ENCODE measurements around the gene CCDC61.

The CCDC61 gene, protein sequence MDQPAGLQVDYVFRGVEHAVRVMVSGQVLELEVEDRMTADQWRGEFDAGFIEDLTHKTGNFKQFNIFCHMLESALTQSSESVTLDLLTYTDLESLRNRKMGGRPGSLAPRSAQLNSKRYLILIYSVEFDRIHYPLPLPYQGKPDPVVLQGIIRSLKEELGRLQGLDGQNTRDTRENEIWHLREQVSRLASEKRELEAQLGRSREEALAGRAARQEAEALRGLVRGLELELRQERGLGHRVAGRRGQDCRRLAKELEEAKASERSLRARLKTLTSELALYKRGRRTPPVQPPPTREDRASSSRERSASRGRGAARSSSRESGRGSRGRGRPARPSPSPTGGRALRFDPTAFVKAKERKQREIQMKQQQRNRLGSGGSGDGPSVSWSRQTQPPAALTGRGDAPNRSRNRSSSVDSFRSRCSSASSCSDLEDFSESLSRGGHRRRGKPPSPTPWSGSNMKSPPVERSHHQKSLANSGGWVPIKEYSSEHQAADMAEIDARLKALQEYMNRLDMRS

DNA sequence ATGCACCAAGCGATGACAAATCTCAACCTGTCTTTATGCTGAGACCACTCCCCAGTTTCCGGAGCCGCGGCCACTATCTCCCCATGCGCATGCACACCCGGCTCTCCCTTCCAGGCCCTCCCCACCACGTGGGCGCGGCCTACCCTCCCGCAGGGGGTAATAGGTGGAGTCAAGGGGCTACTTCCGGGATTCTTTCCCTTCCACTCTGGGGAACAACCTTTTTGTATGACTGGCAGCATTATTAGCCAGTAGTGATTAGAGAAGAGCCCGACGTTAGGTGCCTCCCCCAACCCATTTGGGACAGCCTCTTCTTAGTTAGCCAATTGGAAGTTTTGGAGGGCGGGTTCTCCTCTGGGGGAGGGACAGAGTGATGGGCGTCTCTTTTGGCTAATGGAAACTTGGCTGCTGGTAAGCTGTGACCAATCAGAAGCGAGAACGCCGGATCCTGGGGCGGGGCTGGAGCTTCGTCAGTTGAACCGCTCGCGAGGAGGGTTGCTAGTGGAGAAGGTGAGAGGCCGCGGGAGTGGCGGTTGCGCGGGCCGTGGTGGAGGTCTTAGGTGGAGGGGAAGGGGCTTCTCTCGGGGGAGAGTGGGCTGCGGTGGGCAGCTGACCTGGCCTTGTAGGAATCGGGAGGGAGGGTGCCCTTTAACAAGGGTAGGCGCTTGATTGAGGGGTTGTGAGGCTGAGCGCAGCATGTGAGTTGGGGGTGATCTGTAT is at the start of gene CCDC61:
TSS of gene CCDC61 (plus strand) at position 470 of the 717 bp plus-strand sequence. CDS start 7,552 bp downstream, outside the sequence.
- DNase-seq = peak; percentile 96

DNA sequence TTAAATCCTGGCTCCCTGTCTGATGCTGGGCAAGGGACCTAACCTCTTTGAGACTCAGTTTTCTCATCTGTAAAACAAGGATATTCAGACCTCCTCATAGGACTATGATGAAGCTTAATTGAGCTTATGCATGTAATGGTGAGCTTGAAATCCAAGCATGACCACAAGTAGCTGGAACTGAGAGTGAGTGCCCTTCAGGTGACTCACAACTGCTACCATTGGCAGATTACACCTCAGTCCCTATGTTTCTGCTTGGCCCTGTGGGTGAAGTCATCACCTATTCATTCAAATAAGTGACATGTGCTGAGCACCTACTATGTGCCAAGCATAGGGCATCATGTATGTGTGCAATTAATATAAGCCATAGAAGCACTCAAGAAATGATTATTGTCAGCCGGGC is 47.3 kb upstream of the CCDC61 start:
- no peak for DNase-seq

DNA sequence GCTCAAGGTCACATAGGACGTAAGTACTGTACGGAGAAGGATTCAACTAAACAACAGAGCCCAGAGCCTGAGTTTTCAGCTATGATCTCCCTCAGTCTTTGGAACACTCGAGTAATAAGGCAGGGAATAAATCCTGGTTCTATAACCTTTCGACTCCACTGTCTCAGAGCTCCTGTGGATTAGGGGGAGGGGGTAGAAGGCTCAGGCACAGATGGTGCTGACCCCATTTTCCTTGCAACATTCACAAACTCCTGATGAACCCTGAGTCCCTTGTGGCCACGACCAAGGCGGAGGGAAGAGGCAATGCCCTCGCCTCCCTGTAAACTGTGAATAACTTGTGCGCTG is 43.0 kb upstream of the CCDC61 start:
- no peak for DNase-seq

DNA sequence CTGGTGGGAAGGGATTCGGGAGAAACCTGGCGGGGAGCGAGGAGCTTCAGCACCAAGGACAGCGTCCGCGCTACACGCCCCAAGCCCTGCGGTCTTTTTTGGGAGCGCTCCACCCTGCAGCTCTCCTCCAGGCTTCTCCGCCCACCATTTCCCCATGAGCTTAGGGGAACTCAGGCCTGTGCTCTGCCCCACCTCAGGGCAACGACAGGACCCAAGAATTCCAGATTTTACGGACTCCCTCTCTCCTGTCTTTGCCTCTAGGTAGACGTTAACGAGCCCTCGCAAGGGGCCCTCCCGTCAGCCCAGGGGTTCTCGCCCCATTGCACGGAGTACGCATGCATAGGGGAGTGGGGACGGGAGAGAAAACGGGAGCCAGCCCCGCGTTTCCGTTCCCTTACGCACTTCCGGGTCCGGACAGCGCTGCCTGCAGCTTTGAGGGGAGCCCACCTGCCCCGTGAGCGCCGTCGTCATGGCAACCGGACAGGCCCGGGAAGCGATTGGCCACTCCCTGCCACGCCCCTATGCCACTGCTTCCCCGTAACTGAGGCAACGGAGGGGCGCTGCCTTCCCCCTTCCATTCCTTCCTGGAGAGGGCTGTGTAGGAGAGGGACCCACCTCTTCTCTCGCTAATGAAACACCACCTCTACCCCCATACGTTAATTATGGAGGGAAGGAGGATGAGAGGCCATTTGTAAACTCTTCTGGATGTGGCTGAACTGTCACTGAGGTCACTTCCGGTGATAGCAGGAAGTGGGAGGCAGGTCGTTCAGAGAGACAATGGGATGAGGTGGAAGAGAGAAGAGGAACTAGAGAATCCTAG is 42.4 kb upstream of the CCDC61 start:
- no peak for DNase-seq

- DNase-seq = no peak
These were observed 41.6 kb upstream of the CCDC61 start for GRCh38 chr19:45953676-45954075.

GRCh38 chr19:45954156-45954555 is 41.1 kb upstream of the CCDC61 start:
- no peak for DNase-seq

DNA sequence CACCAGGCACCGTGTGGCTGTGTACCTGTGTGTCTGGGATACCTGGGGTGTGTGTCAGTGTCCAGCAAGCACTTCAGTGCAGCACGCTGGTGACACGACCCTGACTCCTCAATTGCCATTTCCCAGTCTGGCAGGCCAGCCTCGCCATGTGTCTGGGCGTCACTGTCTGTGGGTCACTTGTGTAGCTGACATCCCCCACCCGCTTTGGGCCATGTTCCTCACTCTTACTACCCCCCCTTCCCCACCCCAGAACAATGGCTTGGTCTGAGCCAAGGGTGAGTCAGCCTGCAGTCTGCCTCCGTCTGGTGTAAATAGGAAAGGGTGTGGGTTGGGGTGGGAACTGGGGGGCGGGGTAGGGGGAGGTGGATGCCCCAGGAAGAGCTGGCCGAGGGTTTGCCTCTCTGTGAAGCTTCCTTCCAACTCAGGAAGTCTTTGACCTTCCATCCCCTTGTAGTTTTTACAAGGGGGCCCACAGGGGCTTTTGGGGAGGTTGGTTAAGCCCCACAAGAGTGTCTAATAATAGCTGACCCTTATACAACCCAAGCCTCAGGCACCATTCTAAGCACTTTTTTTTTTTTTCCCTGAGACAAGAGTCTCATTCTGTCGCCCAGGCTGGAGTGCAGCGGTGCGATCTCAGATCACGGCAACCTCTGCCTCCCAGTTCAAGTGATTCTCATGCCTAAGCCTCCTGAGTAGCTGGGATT is 39.2 kb upstream of the CCDC61 start:
- no peak for DNase-seq

GRCh38 chr19:45958320-45958719 is 36.9 kb upstream of the CCDC61 start:
- no peak for DNase-seq

DNA sequence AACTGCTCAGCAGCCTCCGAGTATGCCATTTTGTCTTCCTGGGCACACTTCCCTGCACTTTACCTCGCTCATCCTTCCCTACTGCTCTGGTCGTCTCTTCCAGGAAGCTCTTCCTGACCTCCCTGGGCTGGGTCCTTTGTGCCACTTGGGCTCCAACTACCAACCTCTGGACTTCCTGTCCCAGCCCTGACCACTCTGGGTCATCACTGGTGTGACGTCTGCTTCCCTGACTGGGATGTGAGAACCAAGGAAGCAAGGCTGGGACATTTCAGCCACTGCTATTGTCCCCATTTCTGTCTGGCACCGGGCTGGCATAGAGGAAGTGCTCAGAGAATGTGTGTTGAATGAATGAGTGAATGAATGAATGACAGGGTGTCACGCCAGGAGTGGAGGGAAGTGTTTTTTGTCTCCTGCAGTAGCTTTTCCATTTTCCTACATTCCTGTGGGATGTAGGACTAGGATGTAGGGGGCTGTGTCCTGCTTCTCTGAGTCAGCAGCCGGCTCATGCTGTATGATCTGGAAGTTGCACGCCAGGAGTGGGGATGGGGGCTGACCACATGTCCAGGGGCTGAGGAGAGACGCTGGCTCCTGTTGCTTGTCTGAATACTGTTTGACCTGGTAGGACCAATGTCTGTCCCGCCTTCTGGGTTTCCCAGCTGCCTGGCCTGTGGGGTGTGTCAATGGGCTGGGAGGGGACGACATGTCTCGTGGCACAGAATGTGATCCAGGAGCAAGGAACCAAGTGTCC is 36.3 kb upstream of the CCDC61 start:
- DNase-seq = no peak

DNA sequence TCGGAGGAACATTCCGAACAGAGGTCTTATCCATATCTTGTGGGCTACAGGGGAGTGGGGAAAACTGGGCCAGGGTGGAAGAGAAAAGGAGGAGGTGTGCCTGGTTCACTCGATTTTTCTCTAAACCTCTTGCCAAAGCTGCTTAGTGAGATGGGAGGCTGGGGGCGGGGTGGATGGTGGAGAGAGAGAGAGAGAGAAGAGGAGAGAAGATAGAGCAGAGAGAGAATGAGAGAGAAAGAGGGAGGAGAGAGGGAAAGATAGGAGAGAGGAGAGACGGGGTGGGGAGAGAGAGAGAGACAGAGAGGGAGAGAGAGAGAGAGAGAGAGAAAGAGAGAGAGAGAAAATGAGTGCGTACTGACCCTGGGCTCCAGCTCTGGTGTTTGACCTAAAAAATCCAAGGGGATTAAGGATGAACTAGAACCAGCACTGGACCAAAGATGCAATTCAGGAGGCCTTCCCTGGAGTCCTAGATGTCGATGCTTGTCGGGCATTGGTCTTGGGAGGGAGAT is 35.7 kb upstream of the CCDC61 start:
- DNase-seq = no peak

GRCh38 chr19:45960595-45961235 is 34.6 kb upstream of the CCDC61 start:
- no peak for DNase-seq

GRCh38 chr19:45962021-45962420 is 33.2 kb upstream of the CCDC61 start:
- DNase-seq = no peak

- no peak for DNase-seq
These were observed 28.0 kb upstream of the CCDC61 start for GRCh38 chr19:45967246-45967645.

DNA sequence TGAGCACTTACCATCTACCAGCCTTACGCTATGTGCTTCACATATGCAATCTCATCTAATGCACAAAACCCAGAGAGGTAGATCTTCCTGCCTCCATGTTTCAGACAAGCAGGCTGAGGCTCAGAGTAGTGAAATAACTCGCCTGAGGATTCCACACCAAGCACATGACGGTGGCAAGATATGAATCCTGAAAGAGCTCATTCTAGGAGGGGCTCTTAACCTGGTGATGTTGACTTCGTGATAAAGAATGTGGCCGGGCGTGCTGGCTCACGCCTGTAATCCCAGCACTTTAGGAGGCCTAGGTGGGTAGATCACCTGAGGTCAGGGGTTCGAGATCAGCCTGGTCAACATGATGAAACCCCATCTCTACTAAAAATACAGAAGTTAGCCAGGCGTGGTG is 26.6 kb upstream of the CCDC61 start:
- DNase-seq = no peak

GRCh38 chr19:45969676-45970075 is 25.6 kb upstream of the CCDC61 start:
- DNase-seq = no peak

GRCh38 chr19:45971260-45971902 is 23.9 kb upstream of the CCDC61 start:
- DNase-seq = no peak

DNA sequence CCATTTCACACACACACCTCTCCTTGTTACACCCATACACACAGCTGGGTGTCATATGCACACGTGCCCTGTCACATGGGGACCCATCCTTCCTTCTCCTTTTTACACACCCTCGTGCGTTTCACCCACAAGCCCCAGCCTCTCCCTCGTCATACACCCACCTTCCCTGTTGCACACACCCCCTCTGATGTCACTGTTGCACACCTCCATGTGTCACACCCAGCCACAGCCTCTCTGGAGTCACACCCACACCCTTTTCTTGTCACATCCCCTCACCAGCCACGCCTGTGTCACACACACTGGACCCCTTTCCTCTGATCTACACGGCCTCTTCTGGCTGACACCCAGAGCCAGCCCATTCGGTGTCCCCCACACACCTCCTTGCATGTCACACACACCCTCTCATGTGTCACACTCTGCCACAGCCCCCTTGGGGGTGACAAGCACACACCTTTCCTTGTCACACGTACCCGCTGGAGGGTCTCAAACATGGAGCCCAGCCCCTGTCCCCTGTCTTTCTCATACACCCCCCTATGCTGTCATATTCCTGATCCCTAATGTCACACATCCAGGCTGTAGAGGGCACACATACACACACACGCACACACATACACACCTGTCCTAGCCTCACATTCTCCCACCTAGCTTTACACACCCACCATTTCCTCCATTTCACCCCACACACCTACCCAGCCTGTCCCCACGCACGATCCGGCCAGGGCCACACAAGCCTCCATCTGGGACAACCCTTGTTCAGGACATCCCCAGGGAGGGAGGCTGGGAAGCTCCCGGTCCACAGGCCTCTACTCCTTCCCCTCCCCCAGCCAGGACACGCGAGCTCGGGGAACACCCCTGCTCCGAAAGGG is 23.0 kb upstream of the CCDC61 start:
- DNase-seq = no peak

GRCh38 chr19:45972947-45973540 is 22.2 kb upstream of the CCDC61 start:
- no peak for DNase-seq

Data from SIG-M5 (cell line).